Esophagus (tissue), 2 donors: ENCODE results near the gene CRTAP. TPM values are rescaled to one million over a fixed set of nuclear protein-coding genes. Genes with fewer than 3 reads are reported as not detected.
"Not testable (repeated sequence)": the region's sequence is repeated elsewhere in the genome, so short reads cannot be mapped to it uniquely, and the experiment has no call there.

Source experiments
- H3K27ac ChIP-seq, 2 donors: one replicate each; pipeline ENCODE4 v1.5.1; 2013; ENCODE audit warnings: low read depth in 2 of 2, mild to moderate bottlenecking in 2 of 2, inconsistent platforms in 1 of 2, low read length in 1 of 2, moderate library complexity in 1 of 2
- H3K27me3 ChIP-seq, 2 donors: one replicate each; pipeline ENCODE4 v1.6.1; 2013; ENCODE audit warnings: low read length in 2 of 2, control low read depth in 1 of 2, mild to moderate bottlenecking in 1 of 2; ENCODE audit not compliant: insufficient read depth in 2 of 2, control insufficient read depth in 1 of 2
- H3K36me3 ChIP-seq, 2 donors: one replicate each; pipeline ENCODE4 v1.6.1; 2013; ENCODE audit warnings: low read length in 1 of 2; ENCODE audit not compliant: control insufficient read depth in 2 of 2, insufficient read depth in 2 of 2
- H3K4me1 ChIP-seq, 2 donors: one replicate each; pipeline ENCODE4 v1.6.1; 2013; ENCODE audit warnings: low read length in 1 of 2; ENCODE audit not compliant: control insufficient read depth in 2 of 2, insufficient read depth in 2 of 2
- H3K4me3 ChIP-seq, 2 donors: one replicate each; pipeline ENCODE4 v1.5.1; 2013; ENCODE audit warnings: low read length in 2 of 2, mild to moderate bottlenecking in 2 of 2, low read depth in 1 of 2, moderate library complexity in 1 of 2
- H3K9me3 ChIP-seq, 2 donors: one replicate each; pipeline ENCODE4 v1.6.1; 2013; ENCODE audit warnings: mild to moderate bottlenecking in 2 of 2, low read depth in 1 of 2, low read length in 1 of 2, moderate library complexity in 1 of 2; ENCODE audit not compliant: control insufficient read depth in 2 of 2, insufficient read depth in 1 of 2
- WGBS, 2 donors: extraction: QIAGEN DNeasy Blood & Tissue Kit; methylation state at CpG; one replicate each; pipeline ENCODE4 v1.1.7; 2013; 5-methylcytosine and 5-hydroxymethylcytosine counted together
- polyA plus RNA-seq, 2 donors: library from polyadenylated mRNA; stranded (reverse); fragments of 200-250 nt; gene quantifications; one replicate each; pipeline ENCODE4 v1.2.3, GENCODE V29; 2013
- donor health status: healthy with polysubstance abuse.
- donor health status: Bipolar disorder and iron deficiency.

CRTAP gene
- polyA plus RNA-seq, result 10 to 100 TPM; 18.1 to 49.0 TPM

- Histone ChIP-seq H3K27me3 (no peaks in the 10 kb centered on the region), H3K4me3 (peak within 1 kb of the TSS; percentile 52 to 79), H3K27ac (peak within 1 kb of the TSS; percentile 88 to 95), H3K4me1 (no peaks in the 10 kb centered on the region), H3K36me3 (peaks cover 0 to 3% of the 10 kb centered on the region in 2 donors), H3K9me3 (no peaks in the 10 kb centered on the region)
- whole genome bisulfite sequencing, 2 donors, result 0% methylated on average over 81 to 98 of the region's 98 CpGs
Measured at GRCh38 chr3:33113772-33114621, at the start of gene CRTAP. TSS of gene CRTAP (plus strand) at chr3:33114014. CDS start at chr3:33114078, 64 bp downstream.

- Histone ChIP-seq H3K27me3 (no peaks in the 10 kb centered on the region), H3K9me3 (no peaks in the 10 kb centered on the region), H3K27ac (no peak overlapping the region), H3K4me1 (no peaks in the 10 kb centered on the region), H3K36me3 (peaks cover 0 to 16% of the 10 kb centered on the region in 2 donors), H3K4me3 (no peak overlapping the region)
- WGBS, 2 donors, result 83 to 91% methylated on average over 2 of the region's 2 CpGs
Measured at GRCh38 chr3:33064929-33065328, 48.9 kb upstream of the CRTAP start.

- Histone ChIP-seq H3K4me3 (no peak overlapping the region), H3K9me3 (no peaks in the 10 kb centered on the region), H3K4me1 (no peaks in the 10 kb centered on the region), H3K27me3 (no peaks in the 10 kb centered on the region), H3K36me3 (peaks cover 0 to 19% of the 10 kb centered on the region in 2 donors), H3K27ac (no peak overlapping the region)
- WGBS, 2 donors, result 74 to 76% methylated on average over 3 of the region's 3 CpGs
Measured at GRCh38 chr3:33067484-33067883, 46.3 kb upstream of the CRTAP start.

GRCh38 chr3:33069862-33070261, 44.0 kb upstream of the CRTAP start:
- H3K9me3 ChIP-seq, H3K27ac ChIP-seq, H3K4me1 ChIP-seq, H3K4me3 ChIP-seq, H3K27me3 ChIP-seq: not testable (repeated sequence)
- 45 to 57% methylated on average over 3 of the region's 3 CpGs for WGBS, 2 donors
- peaks cover 0 to 12% of the 10 kb centered on the region in 2 donors for H3K36me3 ChIP-seq

GRCh38 chr3:33071181-33071580, 42.6 kb upstream of the CRTAP start:
- H3K27me3 ChIP-seq, result no peaks in the 10 kb centered on the region
- H3K9me3 ChIP-seq, result no peaks in the 10 kb centered on the region
- no peak overlapping the region for H3K4me3 ChIP-seq
- WGBS, 2 donors, result 92 to 94% methylated on average over 4 of the region's 4 CpGs
- no peaks in the 10 kb centered on the region for H3K4me1 ChIP-seq
- H3K36me3 ChIP-seq, result peaks cover 0 to 12% of the 10 kb centered on the region in 2 donors
- H3K27ac ChIP-seq, result no peak overlapping the region

- Histone ChIP-seq H3K36me3 (peaks cover 2 to 12% of the 10 kb centered on the region in 2 donors), H3K9me3 (no peaks in the 10 kb centered on the region), H3K4me3 (no peak overlapping the region), H3K27ac (no peak overlapping the region), H3K4me1 (no peaks in the 10 kb centered on the region), H3K27me3 (no peaks in the 10 kb centered on the region)
- 70 to 88% methylated on average over 1 of the region's 1 CpG for WGBS, 2 donors
Measured at GRCh38 chr3:33071946-33072345, 41.9 kb upstream of the CRTAP start.

- Histone ChIP-seq H3K27ac (no peak overlapping the region), H3K27me3 (no peaks in the 10 kb centered on the region), H3K9me3 (no peaks in the 10 kb centered on the region), H3K4me1 (no peaks in the 10 kb centered on the region), H3K4me3 (no peak overlapping the region), H3K36me3 (peaks cover 2 to 3% of the 10 kb centered on the region in 2 donors)
- WGBS, 2 donors, result 66 to 68% methylated on average over 13 of the region's 13 CpGs
Measured at GRCh38 chr3:33074217-33075067, 39.4 kb upstream of the CRTAP start.

- WGBS, 2 donors, result 85 to 94% methylated on average over 6 of the region's 6 CpGs
- no peak overlapping the region for H3K4me3 ChIP-seq
- no peak overlapping the region for H3K27ac ChIP-seq
- peaks cover 0 to 4% of the 10 kb centered on the region in 2 donors for H3K4me1 ChIP-seq
- H3K27me3 ChIP-seq, result no peaks in the 10 kb centered on the region
- peaks cover 2 to 3% of the 10 kb centered on the region in 2 donors for H3K36me3 ChIP-seq
- H3K9me3 ChIP-seq, result no peaks in the 10 kb centered on the region
Measured at GRCh38 chr3:33075995-33076394, 37.8 kb upstream of the CRTAP start.

GRCh38 chr3:33076952-33077351, 36.9 kb upstream of the CRTAP start:
- H3K36me3 ChIP-seq, result peaks cover 2 to 3% of the 10 kb centered on the region in 2 donors
- H3K4me1 ChIP-seq, result peaks cover 0 to 5% of the 10 kb centered on the region in 2 donors
- H3K9me3 ChIP-seq, result no peaks in the 10 kb centered on the region
- no peak overlapping the region for H3K27ac ChIP-seq
- H3K4me3 ChIP-seq, result no peak overlapping the region
- 96 to 98% methylated on average over 8 of the region's 8 CpGs for WGBS, 2 donors
- no peaks in the 10 kb centered on the region for H3K27me3 ChIP-seq
